HepG2 (cell line): ENCODE measurements around the gene HELZ2. TPM values are rescaled to one million over a fixed set of nuclear protein-coding genes. Genes with fewer than 3 reads are reported as not detected.

Source experiments
- ATRX ChIP-seq: sonication (generic); formaldehyde crosslinking; IDR thresholded peaks from 2 replicates; pipeline ENCODE4 v1.4.0; 2020; ENCODE audit warnings: missing genetic modification reagents, borderline replicate concordance
- CBX2 ChIP-seq, 2 experiments: fragments of 200-600 bp in 1 of 2; sonication (generic); formaldehyde crosslinking in 1 of 2; IDR thresholded peaks; 2 replicates each; pipeline versions ENCODE4 v1.7.0 to v1.8.1; 2018 to 2022; ENCODE audit warnings: low read depth in 2 of 2, low read length in 1 of 2, mild to moderate bottlenecking in 1 of 2, missing genetic modification reagents in 1 of 2
- E2F1 ChIP-seq: sonication (generic); formaldehyde crosslinking; IDR thresholded peaks from 2 replicates; pipeline ENCODE4 v1.5.0; 2020; ENCODE audit warnings: missing genetic modification reagents
- FOXC1 ChIP-seq: sonication (generic); formaldehyde crosslinking; IDR thresholded peaks from 2 replicates; pipeline ENCODE4 v1.8.0; 2022; ENCODE audit warnings: mild to moderate bottlenecking, missing genetic modification reagents, borderline replicate concordance
- HNRNPK ChIP-seq: fragments of 200-400 bp; formaldehyde crosslinking; IDR thresholded peaks from 2 replicates; pipeline ENCODE4 v1.6.1; 2018; ENCODE audit warnings: low read length, low read depth, moderate library complexity, mild to moderate bottlenecking; ENCODE audit not compliant: poor library complexity, severe bottlenecking
- MAX ChIP-seq: IDR thresholded peaks from 2 replicates; pipeline ENCODE4 v1.6.1; 2012; ENCODE audit warnings: inconsistent platforms
- NFE2 ChIP-seq: sonication (generic); formaldehyde crosslinking; IDR thresholded peaks from 2 replicates; pipeline ENCODE4 v1.4.0; 2020; ENCODE audit warnings: missing genetic modification reagents
- PAX8 ChIP-seq: sonication (generic); formaldehyde crosslinking; IDR thresholded peaks from 2 replicates; pipeline ENCODE4 v1.8.0; 2022; ENCODE audit warnings: mild to moderate bottlenecking, missing genetic modification reagents, borderline replicate concordance
- PHF8 ChIP-seq: sonication (generic); formaldehyde crosslinking; IDR thresholded peaks from 2 replicates; pipeline ENCODE4 v1.5.0; 2020; ENCODE audit warnings: missing genetic modification reagents
- RAD21 ChIP-seq: fragments of 450-650 bp; formaldehyde crosslinking; IDR thresholded peaks from 2 replicates; pipeline ENCODE4 v1.5.0; 2020; ENCODE audit warnings: mild to moderate bottlenecking
- SPEN ChIP-seq: sonication (generic); formaldehyde crosslinking; IDR thresholded peaks from 2 replicates; pipeline ENCODE4 v1.5.1; 2020; ENCODE audit warnings: low read depth, mild to moderate bottlenecking, missing genetic modification reagents
- SRSF9 ChIP-seq: fragments of 200-400 bp; formaldehyde crosslinking; IDR thresholded peaks from 2 replicates; pipeline ENCODE4 v1.6.1; 2018; ENCODE audit warnings: borderline replicate concordance, mild to moderate bottlenecking, low read depth, low read length; ENCODE audit not compliant: insufficient read depth, poor library complexity, severe bottlenecking
- THAP11 ChIP-seq: IDR thresholded peaks from 2 replicates; pipeline ENCODE4 v1.6.1; 2016; ENCODE audit warnings: missing biosample characterization, missing genetic modification reagents
- ZKSCAN5 ChIP-seq: sonication (generic); formaldehyde crosslinking; IDR thresholded peaks from 2 replicates; pipeline ENCODE4 v1.5.1; 2020; ENCODE audit warnings: mild to moderate bottlenecking, missing genetic modification reagents
- ZNF124 ChIP-seq: sonication (generic); formaldehyde crosslinking; IDR thresholded peaks from 2 replicates; pipeline ENCODE4 v1.4.0; 2020; ENCODE audit warnings: missing genetic modification reagents
- ZNF33B ChIP-seq: sonication (generic); formaldehyde crosslinking; IDR thresholded peaks from 2 replicates; pipeline ENCODE4 v1.5.1; 2020; ENCODE audit warnings: mild to moderate bottlenecking, missing genetic modification reagents
- ZNF383 ChIP-seq: sonication (generic); formaldehyde crosslinking; IDR thresholded peaks from 2 replicates; pipeline ENCODE4 v1.4.0; 2020; ENCODE audit warnings: missing genetic modification reagents, mild to moderate bottlenecking, borderline replicate concordance
- ZNF441 ChIP-seq: sonication (generic); formaldehyde crosslinking; IDR thresholded peaks from 2 replicates; pipeline ENCODE4 v1.7.0; 2021; ENCODE audit warnings: missing genetic modification reagents, borderline replicate concordance
- ZNF451 ChIP-seq: sonication (generic); formaldehyde crosslinking; IDR thresholded peaks from 2 replicates; pipeline ENCODE4 v1.5.0; 2020; ENCODE audit warnings: mild to moderate bottlenecking, missing genetic modification reagents
- ZNF564 ChIP-seq: sonication (generic); formaldehyde crosslinking; IDR thresholded peaks from 2 replicates; pipeline ENCODE4 v1.8.1; 2023; ENCODE audit warnings: mild to moderate bottlenecking, missing genetic modification reagents
- ZNF567 ChIP-seq: sonication (generic); formaldehyde crosslinking; IDR thresholded peaks from 2 replicates; pipeline ENCODE4 v1.8.1; 2023; ENCODE audit warnings: mild to moderate bottlenecking, missing genetic modification reagents, borderline replicate concordance
- ZNF580 ChIP-seq: IDR thresholded peaks from 2 replicates; pipeline ENCODE4 v1.6.1; 2016; ENCODE audit warnings: low read depth, borderline replicate concordance
- ZNF607 ChIP-seq: sonication (generic); formaldehyde crosslinking; IDR thresholded peaks from 2 replicates; pipeline ENCODE4 v1.5.1; 2020; ENCODE audit warnings: missing genetic modification reagents, mild to moderate bottlenecking, borderline replicate concordance
- ZNF672 ChIP-seq: sonication (generic); formaldehyde crosslinking; IDR thresholded peaks from 2 replicates; pipeline ENCODE4 v1.8.1; 2022; ENCODE audit warnings: missing genetic modification reagents
- ZNF709 ChIP-seq: sonication (generic); formaldehyde crosslinking; IDR thresholded peaks from 2 replicates; pipeline ENCODE4 v1.5.0; 2020; ENCODE audit warnings: mild to moderate bottlenecking, missing genetic modification reagents
- ZNF746 ChIP-seq: sonication (generic); formaldehyde crosslinking; IDR thresholded peaks from 2 replicates; pipeline ENCODE4 v1.8.0; 2022; ENCODE audit warnings: mild to moderate bottlenecking, missing genetic modification reagents
- polyA plus RNA-seq, 8 experiments: library from polyadenylated mRNA; depleted of rRNA in 3 of 8; stranded (reverse) in 7 of 8; unstranded in 1 of 8; fragments of >200 nt; fragmentation: Illumina TruSeq in 4 of 8; extraction: Trizol in 4 of 8; gene quantifications; 2 replicates each; pipeline versions ENCODE4 v1.2.1 to v1.2.3, GENCODE V29; 2011 to 2016; ENCODE audit warnings: low read depth in 4 of 8, missing spikeins in 1 of 8, mixed read lengths in 1 of 8; ENCODE audit not compliant: insufficient read depth in 1 of 8
- total RNA-seq, 5 experiments: library from RNA; depleted of rRNA; stranded (reverse); fragments of >200 nt; fragmentation: Illumina TruSeq; extraction: Trizol; gene quantifications; 2 replicates each; pipeline ENCODE4 v1.2.3, GENCODE V29; 2016; ENCODE audit warnings: low read depth in 1 of 5
- TF ChIP-seq, protein P1 (sequence below): sonication (generic); formaldehyde crosslinking; IDR thresholded peaks from 2 replicates; pipeline ENCODE4 v1.4.0; 2020; ENCODE audit warnings: mild to moderate bottlenecking, missing genetic modification reagents
- TF ChIP-seq, protein P2 (sequence below): sonication (generic); formaldehyde crosslinking; IDR thresholded peaks from 2 replicates; pipeline ENCODE4 v1.5.0; 2020; ENCODE audit warnings: mild to moderate bottlenecking, low read depth, missing genetic modification reagents, borderline replicate concordance

The HELZ2 gene
- total and polyA plus RNA-seq, 2 of the 13 experiments (the other 11 are each of a cell fraction or from before 2014, with no cell fraction given), result 9.6 to 10.1 TPM

- TF ChIP-seq, protein P1, sequence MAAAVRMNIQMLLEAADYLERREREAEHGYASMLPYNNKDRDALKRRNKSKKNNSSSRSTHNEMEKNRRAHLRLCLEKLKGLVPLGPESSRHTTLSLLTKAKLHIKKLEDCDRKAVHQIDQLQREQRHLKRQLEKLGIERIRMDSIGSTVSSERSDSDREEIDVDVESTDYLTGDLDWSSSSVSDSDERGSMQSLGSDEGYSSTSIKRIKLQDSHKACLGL (CRISPR knock-in tag), result 0 out of 2 replicates have a peak, but pooled peaks have one; percentile 71
- TF ChIP-seq ZNF580 (CRISPR knock-in tag) (no peak), ZNF383 (CRISPR knock-in tag) (0 out of 2 replicates have a peak, but pooled peaks have one; percentile 41), NFE2 (CRISPR knock-in tag) (no peak), PAX8 (CRISPR knock-in tag) (no peak), ZNF607 (no peak; the same call in 1 of the 2 replicates), ZKSCAN5 (CRISPR knock-in tag) (no peak), MAX (peak; percentile 69), ATRX (CRISPR knock-in tag) (no peak), FOXC1 (CRISPR knock-in tag) (no peak), ZNF746 (CRISPR knock-in tag) (no peak), ZNF33B (CRISPR knock-in tag) (no peak), ZNF567 (CRISPR knock-in tag) (no peak), PHF8 (CRISPR knock-in tag) (no peak), ZNF672 (CRISPR knock-in tag) (no peak), THAP11 (CRISPR knock-in tag) (no peak), ZNF564 (CRISPR knock-in tag) (no peak), E2F1 (CRISPR knock-in tag) (no peak), ZNF451 (CRISPR knock-in tag) (no peak; the same call in 1 of the 2 replicates), ZNF441 (CRISPR knock-in tag) (no peak), RAD21 (0 out of 2 replicates have a peak, but pooled peaks have one; percentile 15), ZNF124 (CRISPR knock-in tag) (no peak), SRSF9 (no peak), ZNF709 (CRISPR knock-in tag) (no peak), SPEN (CRISPR knock-in tag) (0 out of 2 replicates have a peak, but pooled peaks have one; percentile 22), HNRNPK (no peak), CBX2 (IDR thresholded peaks at IDR 0.05; ENCODE audit: low read depth, low read length) (no peak), CBX2 (CRISPR knock-in tag; IDR thresholded peaks at IDR 0.05; ENCODE audit: low read depth) (peak; percentile 47; the same call in 1 of the 2 replicates)
- TF ChIP-seq, protein P2, sequence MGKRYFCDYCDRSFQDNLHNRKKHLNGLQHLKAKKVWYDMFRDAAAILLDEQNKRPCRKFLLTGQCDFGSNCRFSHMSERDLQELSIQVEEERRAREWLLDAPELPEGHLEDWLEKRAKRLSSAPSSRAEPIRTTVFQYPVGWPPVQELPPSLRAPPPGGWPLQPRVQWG (CRISPR knock-in tag), result 0 out of 2 replicates have a peak, but pooled peaks have one; percentile 65
Observed at GRCh38 chr20:63540417-63541186, 33.4 kb downstream of the HELZ2 start (continued).
